ENCODE results near the gene KCNK15. TPM values are rescaled to one million over a fixed set of nuclear protein-coding genes. Genes with fewer than 3 reads are reported as not detected.

Gene KCNK15
- total and polyA plus RNA-seq, 9 of the 15 experiments (the other 6 are each of a cell fraction or from before 2014, with no cell fraction given), result 0.03 to 0.30 (median 0.17) TPM; not detected in 5

DNA sequence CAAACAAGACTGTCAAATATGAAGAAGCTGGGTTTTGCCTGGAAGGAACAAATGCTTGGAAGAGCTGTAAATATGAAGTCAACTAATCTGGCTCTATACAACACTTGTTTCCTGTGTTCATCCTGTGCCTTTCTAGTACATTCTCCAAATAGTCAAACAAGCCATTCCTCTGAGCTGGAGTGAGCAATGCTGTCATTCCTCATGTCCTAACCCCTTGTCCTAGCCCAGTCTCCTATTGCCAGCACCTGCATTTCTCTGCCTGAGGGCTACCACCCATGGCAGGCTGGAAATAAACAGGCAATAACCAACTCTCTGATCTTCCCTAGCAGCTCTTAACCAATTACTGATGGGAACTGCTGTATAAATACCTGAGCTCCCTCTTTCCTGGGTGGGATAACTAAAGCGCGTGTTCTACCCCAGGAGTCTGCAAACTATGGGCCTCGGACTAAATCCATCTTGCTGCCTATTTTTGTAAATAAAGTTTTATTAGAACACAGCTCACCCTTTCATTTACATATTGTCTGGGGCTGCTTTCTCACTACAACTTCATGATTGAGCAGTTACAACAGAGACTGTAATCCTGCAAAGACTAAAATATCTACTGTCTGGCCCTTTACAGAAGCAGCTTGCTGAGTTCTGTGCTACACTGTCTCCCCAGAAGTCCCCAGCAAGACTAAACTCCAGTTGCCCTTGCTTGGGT, 51.2 kb downstream of the KCNK15 start:
- POLR2A ChIA-PET, result interaction anchor here (1.2 kb wide), 1 partner anchor 42 kb away, joined by 5 read pairs; no protein-coding TSS in a partner anchor
- in situ Hi-C loops (cut with MboI), result no loop called here
- no peak for ATAC-seq

More for the DNA sequence above, 51.2 kb downstream of the KCNK15 start:
- CTCF ChIA-PET (ENCODE audit: low intra/inter-chr PET ratio), result interaction anchor here (0.6 kb wide), 1 partner anchor 71 kb away, joined by 3 read pairs; no protein-coding TSS in a partner anchor
- TF ChIP-seq, protein P1, sequence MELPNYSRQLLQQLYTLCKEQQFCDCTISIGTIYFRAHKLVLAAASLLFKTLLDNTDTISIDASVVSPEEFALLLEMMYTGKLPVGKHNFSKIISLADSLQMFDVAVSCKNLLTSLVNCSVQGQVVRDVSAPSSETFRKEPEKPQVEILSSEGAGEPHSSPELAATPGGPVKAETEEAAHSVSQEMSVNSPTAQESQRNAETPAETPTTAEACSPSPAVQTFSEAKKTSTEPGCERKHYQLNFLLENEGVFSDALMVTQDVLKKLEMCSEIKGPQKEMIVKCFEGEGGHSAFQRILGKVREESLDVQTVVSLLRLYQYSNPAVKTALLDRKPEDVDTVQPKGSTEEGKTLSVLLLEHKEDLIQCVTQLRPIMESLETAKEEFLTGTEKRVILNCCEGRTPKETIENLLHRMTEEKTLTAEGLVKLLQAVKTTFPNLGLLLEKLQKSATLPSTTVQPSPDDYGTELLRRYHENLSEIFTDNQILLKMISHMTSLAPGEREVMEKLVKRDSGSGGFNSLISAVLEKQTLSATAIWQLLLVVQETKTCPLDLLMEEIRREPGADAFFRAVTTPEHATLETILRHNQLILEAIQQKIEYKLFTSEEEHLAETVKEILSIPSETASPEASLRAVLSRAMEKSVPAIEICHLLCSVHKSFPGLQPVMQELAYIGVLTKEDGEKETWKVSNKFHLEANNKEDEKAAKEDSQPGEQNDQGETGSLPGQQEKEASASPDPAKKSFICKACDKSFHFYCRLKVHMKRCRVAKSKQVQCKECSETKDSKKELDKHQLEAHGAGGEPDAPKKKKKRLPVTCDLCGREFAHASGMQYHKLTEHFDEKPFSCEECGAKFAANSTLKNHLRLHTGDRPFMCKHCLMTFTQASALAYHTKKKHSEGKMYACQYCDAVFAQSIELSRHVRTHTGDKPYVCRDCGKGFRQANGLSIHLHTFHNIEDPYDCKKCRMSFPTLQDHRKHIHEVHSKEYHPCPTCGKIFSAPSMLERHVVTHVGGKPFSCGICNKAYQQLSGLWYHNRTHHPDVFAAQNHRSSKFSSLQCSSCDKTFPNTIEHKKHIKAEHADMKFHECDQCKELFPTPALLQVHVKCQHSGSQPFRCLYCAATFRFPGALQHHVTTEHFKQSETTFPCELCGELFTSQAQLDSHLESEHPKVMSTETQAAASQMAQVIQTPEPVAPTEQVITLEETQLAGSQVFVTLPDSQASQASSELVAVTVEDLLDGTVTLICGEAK (IDR thresholded peaks at IDR 0.05), result peak; percentile 88
- TF ChIP-seq, protein P1 (CRISPR knock-in tag; IDR thresholded peaks at IDR 0.05), result peak; percentile 57; the same call in 1 of the 2 replicates
- TF ChIP-seq ZFPM2 (CRISPR knock-in tag; IDR thresholded peaks at IDR 0.05), result no peak
- Histone ChIP-seq H3K79me2 (ENCODE audit: control insufficient read depth, insufficient read depth, low read length) (no peaks in the 10 kb centered on the region), H3K36me3 (ENCODE audit: control insufficient read depth, insufficient read depth, low read length) (no peaks in the 10 kb centered on the region), H3K9me1 (ENCODE audit: control insufficient read depth, insufficient read depth, low read length) (no peaks in the 10 kb centered on the region), H3K4me3 (no peak overlapping the region), H3K27me3 (ENCODE audit: control insufficient read depth in 2 of 2, insufficient read depth in 2 of 2, low read length in 2 of 2) (peaks cover 11 to 31% of the 10 kb centered on the region in 2 experiments; a peak in 4 of 5 replicates), H3K4me2 (ENCODE audit: insufficient read depth, low read length) (no peak overlapping the region), H3K4me1 (replicated peaks in 1 of 2; ENCODE audit: control insufficient read depth in 2 of 2, insufficient read depth in 2 of 2, low read length in 2 of 2) (no peaks in the 10 kb centered on the region), H3K27ac (ENCODE audit: extremely low read depth, low read depth, low read length) (no peak overlapping the region), H2AFZ (ENCODE audit: low read depth, low read length) (no peak overlapping the region), H3K9me3 (replicated peaks; ENCODE audit: control insufficient read depth, insufficient read depth, low read depth, low read length) (no peaks in the 10 kb centered on the region), H4K20me1 (replicated peaks; ENCODE audit: control insufficient read depth, insufficient read depth, low read length) (no peaks in the 10 kb centered on the region; the same call in 1 of the 2 replicates), H3K9ac (ENCODE audit: insufficient read depth in 1 of 2, low read depth in 2 of 2, low read length in 2 of 2) (no peak overlapping the region)
- intact Hi-C loops (cut with micrococcal nuclease), result no loop called here
- no peak for FAIRE-seq
- no TSS peak for BruUV-seq (replicated peaks)
- 0% methylated on average over 3 of the region's 3 CpGs for WGBS (ENCODE audit: insufficient coverage, low coverage, missing lambda C conversion rate)
- no peak for DNase-seq (ENCODE audit: extremely low read depth in 1 of 4, low spot score in 3 of 4)
